ENCODE measurements around the gene ANKHD1. TPM values are rescaled to one million over a fixed set of nuclear protein-coding genes. Genes with fewer than 3 reads are reported as not detected.

The ANKHD1 gene
- total and polyA plus RNA-seq, 9 of the 15 experiments (the other 6 are each of a cell fraction or from before 2014, with no cell fraction given), result 38.9 to 138 (median 78.7) TPM

DNA sequence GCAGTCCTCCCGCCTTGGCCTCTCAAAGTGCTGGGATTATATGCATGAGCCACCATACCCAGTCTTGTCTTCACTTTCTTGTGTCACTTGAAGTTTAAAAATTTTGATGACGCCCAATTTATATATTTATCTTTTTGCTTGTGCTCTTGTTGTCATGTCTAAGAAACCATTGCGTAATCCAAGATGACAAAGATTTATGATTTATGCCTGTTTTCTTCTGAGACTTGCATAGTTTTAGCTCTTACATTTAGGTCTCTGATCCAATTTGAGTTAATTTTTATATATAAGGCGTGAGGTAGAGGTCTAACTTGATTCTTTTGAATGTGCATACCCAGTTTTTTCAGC lies 18.6 kb downstream of the ANKHD1 start (continued):
- TF ChIP-seq FUS (optimal IDR thresholded peaks at IDR 0.05; ENCODE audit: low read depth, low read length) (no peak), ZNF197 (CRISPR knock-in tag; IDR thresholded peaks at IDR 0.05; ENCODE audit: low read depth) (no peak)
- TF ChIP-seq, protein P1, sequence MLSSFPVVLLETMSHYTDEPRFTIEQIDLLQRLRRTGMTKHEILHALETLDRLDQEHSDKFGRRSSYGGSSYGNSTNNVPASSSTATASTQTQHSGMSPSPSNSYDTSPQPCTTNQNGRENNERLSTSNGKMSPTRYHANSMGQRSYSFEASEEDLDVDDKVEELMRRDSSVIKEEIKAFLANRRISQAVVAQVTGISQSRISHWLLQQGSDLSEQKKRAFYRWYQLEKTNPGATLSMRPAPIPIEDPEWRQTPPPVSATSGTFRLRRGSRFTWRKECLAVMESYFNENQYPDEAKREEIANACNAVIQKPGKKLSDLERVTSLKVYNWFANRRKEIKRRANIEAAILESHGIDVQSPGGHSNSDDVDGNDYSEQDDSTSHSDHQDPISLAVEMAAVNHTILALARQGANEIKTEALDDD (IDR thresholded peaks at IDR 0.05), result no peak

DNA sequence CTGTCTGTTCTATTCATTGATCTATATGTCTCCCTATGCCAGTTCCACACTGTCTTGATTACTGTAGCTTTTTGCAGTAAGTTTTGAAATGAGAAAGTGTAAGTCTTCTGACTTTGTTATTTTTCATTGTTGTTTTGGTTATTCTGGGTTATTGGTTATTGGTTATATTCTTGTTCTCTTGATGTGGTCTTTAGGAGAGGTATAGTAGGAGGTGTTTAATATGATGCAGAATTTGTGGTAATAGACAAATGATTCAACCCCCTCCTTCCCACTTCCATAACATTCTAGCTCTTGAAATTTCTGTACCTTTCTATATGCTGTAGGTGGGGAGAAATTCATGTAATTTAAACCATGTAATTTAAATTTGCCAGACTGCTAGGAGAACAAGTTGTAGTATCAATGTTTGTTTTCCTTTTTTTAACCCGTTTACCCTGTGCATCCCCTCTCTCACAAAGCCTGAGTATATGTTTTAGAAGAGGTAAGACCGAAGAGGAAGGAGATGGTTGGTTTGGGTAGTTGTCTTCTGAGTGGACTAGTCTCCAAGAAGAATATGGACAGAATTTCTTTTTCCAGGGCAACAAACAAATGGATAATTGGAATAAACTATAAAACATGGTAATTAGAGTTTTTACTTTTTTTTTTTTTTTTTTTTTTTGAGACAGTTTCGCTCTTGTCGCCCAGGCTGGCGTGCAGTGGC lies 19.2 kb downstream of the ANKHD1 start:
- ATAC-seq (peak; percentile 51; the same call in 2 of the 3 replicates), DNase-seq (ENCODE audit: extremely low read depth in 1 of 4, low spot score in 3 of 4) (no peak), FAIRE-seq (no peak)
- in situ Hi-C loops (cut with MboI), result no loop called here
- H3K4me1 ChIP-seq (replicated peaks in 1 of 2; ENCODE audit: control insufficient read depth in 2 of 2, insufficient read depth in 2 of 2, low read length in 2 of 2), result peaks cover 10 to 11% of the 10 kb centered on the region in 2 experiments; a peak in 3 of 5 replicates
- ChIA-PET CTCF (ENCODE audit: low intra/inter-chr PET ratio) (no interaction called here), POLR2A (interaction anchor here (4.1 kb wide), 1 partner anchor 19 kb away, joined by 18 read pairs; the partner anchor contains the start of gene ANKHD1)
- H3K36me3 ChIP-seq (ENCODE audit: control insufficient read depth, insufficient read depth, low read length), result 0 out of 3 replicates have a peak, but pooled peaks cover 11% of the 10 kb centered on the region
- BruUV-seq (replicated peaks), result no TSS peak
- no peak overlapping the region for H2AFZ ChIP-seq (ENCODE audit: low read depth, low read length)
- H3K4me2 ChIP-seq (ENCODE audit: insufficient read depth, low read length), result no peak overlapping the region
- WGBS (ENCODE audit: insufficient coverage, low coverage, missing lambda C conversion rate), result 47% methylated on average over 2 of the region's 5 CpGs
- intact Hi-C loops (cut with micrococcal nuclease), result no loop called here
- H3K4me3 ChIP-seq, result no peak overlapping the region
- no peaks in the 10 kb centered on the region for H3K27me3 ChIP-seq (ENCODE audit: control insufficient read depth in 2 of 2, insufficient read depth in 2 of 2, low read length in 2 of 2)
- peaks cover 98% of the 10 kb centered on the region for H3K79me2 ChIP-seq (ENCODE audit: control insufficient read depth, insufficient read depth, low read length)
- H4K20me1 ChIP-seq (replicated peaks; ENCODE audit: control insufficient read depth, insufficient read depth, low read length), result peaks cover 4% of the 10 kb centered on the region
- TF ChIP-seq, protein P1 (IDR thresholded peaks at IDR 0.05), result peak; percentile 89
- TF ChIP-seq CHD2 (IDR thresholded peaks at IDR 0.05; ENCODE audit: low read depth, low read length), result no peak
- no peak overlapping the region; the same call in 2 of the 3 replicates for H3K27ac ChIP-seq (ENCODE audit: extremely low read depth, low read depth, low read length)
- no peaks in the 10 kb centered on the region for H3K9me1 ChIP-seq (ENCODE audit: control insufficient read depth, insufficient read depth, low read length)
- H3K9ac ChIP-seq (ENCODE audit: insufficient read depth in 1 of 2, low read depth in 2 of 2, low read length in 2 of 2), result no peak overlapping the region
- no peaks in the 10 kb centered on the region for H3K9me3 ChIP-seq (replicated peaks; ENCODE audit: control insufficient read depth, insufficient read depth, low read depth, low read length)
